ENCODE measurements around the gene LRRC7. TPM values are rescaled to one million over a fixed set of nuclear protein-coding genes. Genes with fewer than 3 reads are reported as not detected.
"Not testable (repeated sequence)": the region's sequence is repeated elsewhere in the genome, so short reads cannot be mapped to it uniquely, and the experiment has no call there.

LRRC7 gene
- total RNA-seq, 4 donors from 2014 or later, result 0.62 to 2.1 (median 1.3) TPM

GRCh38 chr1:69862906-69863305, 295.2 kb downstream of the LRRC7 start:
- TF ChIP-seq POLR2A (IDR thresholded peaks at IDR 0.05), result no peak
- TF ChIP-seq, protein P1, sequence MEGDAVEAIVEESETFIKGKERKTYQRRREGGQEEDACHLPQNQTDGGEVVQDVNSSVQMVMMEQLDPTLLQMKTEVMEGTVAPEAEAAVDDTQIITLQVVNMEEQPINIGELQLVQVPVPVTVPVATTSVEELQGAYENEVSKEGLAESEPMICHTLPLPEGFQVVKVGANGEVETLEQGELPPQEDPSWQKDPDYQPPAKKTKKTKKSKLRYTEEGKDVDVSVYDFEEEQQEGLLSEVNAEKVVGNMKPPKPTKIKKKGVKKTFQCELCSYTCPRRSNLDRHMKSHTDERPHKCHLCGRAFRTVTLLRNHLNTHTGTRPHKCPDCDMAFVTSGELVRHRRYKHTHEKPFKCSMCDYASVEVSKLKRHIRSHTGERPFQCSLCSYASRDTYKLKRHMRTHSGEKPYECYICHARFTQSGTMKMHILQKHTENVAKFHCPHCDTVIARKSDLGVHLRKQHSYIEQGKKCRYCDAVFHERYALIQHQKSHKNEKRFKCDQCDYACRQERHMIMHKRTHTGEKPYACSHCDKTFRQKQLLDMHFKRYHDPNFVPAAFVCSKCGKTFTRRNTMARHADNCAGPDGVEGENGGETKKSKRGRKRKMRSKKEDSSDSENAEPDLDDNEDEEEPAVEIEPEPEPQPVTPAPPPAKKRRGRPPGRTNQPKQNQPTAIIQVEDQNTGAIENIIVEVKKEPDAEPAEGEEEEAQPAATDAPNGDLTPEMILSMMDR (IDR thresholded peaks at IDR 0.05 in 4 of 5, conservative IDR thresholded peaks at IDR 0.05 in 1 of 5), result no peak
- DNase-seq (no peak), ATAC-seq (no peak)
- H3K4me3 ChIP-seq, result no peak overlapping the region
- no peaks in the 10 kb centered on the region for H3K36me3 ChIP-seq
- no peak overlapping the region for H3K27ac ChIP-seq
- intact Hi-C loops (cut with DNase I; ENCODE audit: low total_unique reads), result no loop called here
- H3K4me1 ChIP-seq, result no peaks in the 10 kb centered on the region
- in situ Hi-C loops (cut with MboI; ENCODE audit: low sequenced_read_pairs in 4 of 4), result no loop called here
- H3K9me3 ChIP-seq, result no peaks in the 10 kb centered on the region
- H3K27me3 ChIP-seq, result no peaks in the 10 kb centered on the region

DNA sequence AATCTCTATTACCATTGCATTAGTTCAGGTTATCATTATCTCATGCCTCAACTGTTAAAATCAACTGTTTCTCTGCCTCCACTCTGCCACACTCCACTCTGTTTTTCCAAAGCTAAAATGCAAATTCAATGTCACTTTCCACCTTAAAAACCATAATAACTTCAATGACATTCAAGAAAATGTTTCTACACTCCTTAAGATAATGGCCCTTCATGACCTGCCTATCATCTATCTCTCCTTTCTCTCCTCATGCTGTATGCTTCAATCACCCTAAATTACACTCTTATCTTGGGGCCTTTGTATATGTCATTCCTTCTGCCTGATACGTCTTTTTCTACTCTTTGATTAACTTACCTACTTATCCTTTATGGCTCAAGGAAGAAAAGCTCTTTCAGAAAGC, 296.0 kb downstream of the LRRC7 start:
- no peaks in the 10 kb centered on the region for H3K36me3 ChIP-seq
- H3K4me1 ChIP-seq, result no peaks in the 10 kb centered on the region
- no peak overlapping the region for H3K27ac ChIP-seq
- DNase-seq, result no peak
- H3K4me3 ChIP-seq, result no peak overlapping the region
- no peak for ATAC-seq
- no peaks in the 10 kb centered on the region for H3K9me3 ChIP-seq
- intact Hi-C loops (cut with DNase I; ENCODE audit: low total_unique reads), result no loop called here
- in situ Hi-C loops (cut with MboI; ENCODE audit: low sequenced_read_pairs in 4 of 4), result no loop called here
- H3K27me3 ChIP-seq, result no peaks in the 10 kb centered on the region
- no peak for TF ChIP-seq POLR2A (IDR thresholded peaks at IDR 0.05)
- TF ChIP-seq, protein P1 (IDR thresholded peaks at IDR 0.05 in 4 of 5, conservative IDR thresholded peaks at IDR 0.05 in 1 of 5), result no peak

DNA sequence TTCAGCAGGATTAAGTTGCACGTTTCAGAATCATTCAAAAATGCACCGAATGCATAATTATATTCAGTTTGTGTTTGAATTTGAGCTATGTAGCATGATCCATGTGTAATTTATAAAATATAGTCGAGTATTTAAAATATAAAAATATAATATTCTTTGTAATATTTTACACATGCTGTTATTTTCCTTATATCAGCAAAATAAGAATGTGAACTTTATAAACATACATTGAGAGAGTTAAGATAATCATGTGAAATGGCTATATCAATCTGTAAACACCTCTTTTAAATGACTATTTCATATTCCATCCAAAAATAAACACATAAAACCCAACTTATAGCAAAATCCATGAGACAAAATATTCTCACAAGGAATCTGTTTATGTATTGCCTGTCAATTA, 303.7 kb downstream of the LRRC7 start:
- intact Hi-C loops (cut with DNase I; ENCODE audit: low total_unique reads), result no loop called here
- DNase-seq (no peak), ATAC-seq (no peak)
- in situ Hi-C loops (cut with MboI; ENCODE audit: low sequenced_read_pairs in 4 of 4), result no loop called here
- TF ChIP-seq POLR2A (IDR thresholded peaks at IDR 0.05), result no peak
- TF ChIP-seq, protein P1 (IDR thresholded peaks at IDR 0.05 in 4 of 5, conservative IDR thresholded peaks at IDR 0.05 in 1 of 5), result no peak
- Histone ChIP-seq H3K36me3 (no peaks in the 10 kb centered on the region), H3K4me1 (no peaks in the 10 kb centered on the region), H3K4me3 (no peak overlapping the region), H3K9me3 (no peaks in the 10 kb centered on the region), H3K27ac (no peak overlapping the region), H3K27me3 (no peaks in the 10 kb centered on the region)

DNA sequence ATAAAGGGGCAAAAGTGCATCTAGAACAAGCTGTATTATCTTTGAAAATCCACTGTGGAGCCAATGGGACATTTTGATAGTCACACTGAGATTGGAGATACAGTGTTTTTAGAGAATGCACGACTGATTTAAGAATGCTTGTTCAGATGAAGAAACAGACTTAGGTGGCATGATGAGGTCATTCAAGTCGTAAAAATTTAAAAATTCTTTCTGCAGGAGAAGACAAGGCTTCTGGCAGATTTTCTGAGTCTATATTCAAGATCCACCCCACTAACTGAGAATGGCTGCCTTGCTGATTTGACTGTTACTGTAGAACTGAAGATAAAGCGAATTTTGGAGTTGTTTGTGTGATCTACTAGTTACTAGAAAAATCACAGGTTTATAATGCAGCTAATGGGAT, 310.6 kb downstream of the LRRC7 start:
- DNase-seq, result no peak
- Histone ChIP-seq H3K27ac (no peak overlapping the region), H3K4me1 (no peaks in the 10 kb centered on the region), H3K27me3 (no peaks in the 10 kb centered on the region), H3K4me3 (no peak overlapping the region), H3K36me3 (no peaks in the 10 kb centered on the region), H3K9me3 (no peaks in the 10 kb centered on the region)
- in situ Hi-C loops (cut with MboI; ENCODE audit: low sequenced_read_pairs in 4 of 4) (no loop called here), intact Hi-C loops (cut with DNase I; ENCODE audit: low total_unique reads) (no loop called here)
- no peak for ATAC-seq
- TF ChIP-seq POLR2A (IDR thresholded peaks at IDR 0.05), result no peak
- TF ChIP-seq, protein P1 (IDR thresholded peaks at IDR 0.05 in 4 of 5, conservative IDR thresholded peaks at IDR 0.05 in 1 of 5), result no peak

DNA sequence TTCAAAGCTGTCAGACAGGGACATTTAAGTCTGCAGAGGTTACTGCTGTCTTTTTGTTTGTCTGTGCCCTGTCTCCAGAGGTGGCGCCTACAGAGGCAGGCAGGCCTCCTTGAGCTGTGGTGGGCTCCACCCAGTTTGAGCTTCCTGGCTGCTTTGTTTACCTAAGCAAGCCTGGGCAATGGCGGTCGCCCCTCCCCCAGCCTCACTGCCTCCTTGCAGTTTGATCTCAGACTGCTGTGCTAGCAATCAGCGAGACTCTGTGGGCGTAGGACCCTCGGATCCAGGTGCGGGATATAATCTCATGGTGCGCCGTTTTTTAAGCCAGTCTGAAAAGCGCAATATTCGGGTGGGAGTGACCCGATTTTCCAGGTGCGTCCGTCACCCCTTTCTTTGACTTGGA, 320.3 kb downstream of the LRRC7 start:
- H3K4me1 ChIP-seq; H3K27me3 ChIP-seq; DNase-seq; in situ Hi-C loops (cut with MboI; ENCODE audit: low sequenced_read_pairs in 4 of 4); H3K9me3 ChIP-seq; intact Hi-C loops (cut with DNase I; ENCODE audit: low total_unique reads); H3K27ac ChIP-seq; ATAC-seq; H3K36me3 ChIP-seq; H3K4me3 ChIP-seq: not testable (repeated sequence)

All from gastrocnemius medialis (tissue), 4 donors.